BLaER1 (cell line): Measurements from ENCODE around the gene EDNRB.
"Not testable (repeated sequence)": the region's sequence is repeated elsewhere in the genome, so short reads cannot be mapped to it uniquely, and the experiment has no call there.

Experiments
- H3K27ac ChIP-seq: shearing (Covaris generic); formaldehyde crosslinking; 2 replicates; pipeline ENCODE4 v1.8.1; 2022
- H3K27me3 ChIP-seq: shearing (Covaris generic); formaldehyde crosslinking; 2 replicates; pipeline ENCODE4 v1.8.1; 2022
- H3K36me3 ChIP-seq: shearing (Covaris generic); formaldehyde crosslinking; 2 replicates; pipeline ENCODE4 v1.8.1; 2022
- H3K4me1 ChIP-seq: shearing (Covaris generic); formaldehyde crosslinking; 2 replicates; pipeline ENCODE4 v1.8.1; 2022
- H3K4me2 ChIP-seq: shearing (Covaris generic); formaldehyde crosslinking; 2 replicates; pipeline ENCODE4 v1.8.1; 2022
- H3K4me3 ChIP-seq: shearing (Covaris generic); formaldehyde crosslinking; 2 replicates; pipeline ENCODE4 v1.8.1; 2022
- H3K9ac ChIP-seq: shearing (Covaris generic); formaldehyde crosslinking; 2 replicates; pipeline ENCODE4 v1.8.1; 2022
- H3K9me3 ChIP-seq: shearing (Covaris generic); formaldehyde crosslinking; 2 replicates; pipeline ENCODE4 v1.8.1; 2022
- H4K20me1 ChIP-seq: shearing (Covaris generic); formaldehyde crosslinking; 2 replicates; pipeline ENCODE4 v1.8.1; 2022
- Cebpa-rat ChIP-seq: shearing (Covaris generic); IDR thresholded peaks from 2 replicates; pipeline ENCODE4 v1.8.1; 2022

Gene EDNRB

DNA sequence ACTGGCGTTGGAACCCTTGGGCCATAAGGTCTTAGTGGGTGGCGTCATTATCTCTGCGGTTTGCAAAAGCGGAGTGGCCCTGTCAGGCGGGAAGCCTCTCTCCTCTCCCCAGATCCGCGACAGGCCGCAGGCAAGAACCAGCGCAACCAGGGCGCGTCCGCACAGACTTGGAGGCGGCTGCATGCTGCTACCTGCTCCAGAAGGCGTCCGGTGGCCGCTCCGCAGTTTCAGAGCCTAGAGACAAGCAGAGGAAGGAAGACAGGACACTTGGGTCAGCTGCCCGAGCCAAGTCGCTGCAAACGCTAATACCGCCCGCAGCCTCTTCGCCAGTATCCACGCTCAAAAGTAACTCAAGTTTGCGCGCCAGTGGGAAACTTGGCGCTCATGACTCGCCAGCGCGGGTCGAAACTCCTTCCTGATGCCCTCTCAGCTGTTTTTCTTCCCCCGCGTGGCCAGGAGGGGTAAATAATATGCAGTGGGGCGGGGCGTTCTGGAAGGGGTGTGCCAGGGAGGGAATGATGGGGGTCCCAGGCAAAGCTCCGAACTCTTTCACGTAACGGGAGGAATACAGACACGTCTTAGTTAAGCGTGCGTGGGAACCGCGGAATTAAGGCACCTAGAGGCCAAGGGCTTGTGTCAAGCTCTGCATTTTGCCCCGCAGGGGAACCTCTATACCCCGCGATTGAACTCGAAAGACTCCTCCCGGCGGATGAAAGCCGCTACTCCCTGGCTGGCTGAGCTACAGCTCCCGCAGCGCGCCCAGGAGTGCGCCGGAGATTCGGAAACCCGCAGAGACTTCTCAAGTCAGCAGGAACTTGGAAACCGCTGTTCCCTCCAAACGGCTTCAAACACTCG is at the start of gene EDNRB:
TSS of gene EDNRB (minus strand) at position 441 of the 855 bp plus-strand sequence. CDS start at position 183, 258 bp downstream.
- no peak for TF ChIP-seq Cebpa-rat
- no peak within 1 kb of the TSS for H3K4me2 ChIP-seq
- no peak within 1 kb of the TSS for H3K9ac ChIP-seq
- H3K27ac ChIP-seq: no peak within 1 kb of the TSS
- no peaks in the 10 kb centered on the region for H3K4me1 ChIP-seq
- no peaks in the 10 kb centered on the region for H3K27me3 ChIP-seq
- no peak within 1 kb of the TSS for H3K4me3 ChIP-seq
- peaks cover 19% of the 10 kb centered on the region for H3K9me3 ChIP-seq
- no peaks in the 10 kb centered on the region for H3K36me3 ChIP-seq
- no peaks in the 10 kb centered on the region for H4K20me1 ChIP-seq

DNA sequence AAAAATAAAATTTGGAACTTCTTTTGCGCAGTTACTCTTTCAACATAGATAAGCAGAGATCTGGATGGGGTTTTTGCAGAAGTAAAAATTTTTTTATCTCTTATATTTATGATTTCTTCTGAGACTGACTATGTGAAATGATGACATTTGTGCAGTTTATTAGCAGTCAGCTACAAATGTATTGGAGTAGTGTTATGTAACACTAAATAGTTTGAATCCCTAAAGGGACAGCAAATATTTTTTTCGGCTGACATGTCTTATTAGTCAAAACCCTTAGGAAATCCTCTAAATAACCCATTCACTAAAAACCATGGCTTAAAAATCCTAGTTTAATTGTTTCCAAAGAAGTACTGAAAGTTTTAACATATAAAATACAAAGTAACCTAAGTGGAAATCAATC is 48.0 kb upstream of the EDNRB start:
- Histone ChIP-seq H3K9me3 (no peaks in the 10 kb centered on the region), H3K27me3 (no peaks in the 10 kb centered on the region), H3K27ac (no peak overlapping the region), H3K4me1 (no peaks in the 10 kb centered on the region), H4K20me1 (no peaks in the 10 kb centered on the region), H3K9ac (no peak overlapping the region), H3K4me2 (no peak overlapping the region), H3K36me3 (no peaks in the 10 kb centered on the region), H3K4me3 (no peak overlapping the region)
- no peak for TF ChIP-seq Cebpa-rat

DNA sequence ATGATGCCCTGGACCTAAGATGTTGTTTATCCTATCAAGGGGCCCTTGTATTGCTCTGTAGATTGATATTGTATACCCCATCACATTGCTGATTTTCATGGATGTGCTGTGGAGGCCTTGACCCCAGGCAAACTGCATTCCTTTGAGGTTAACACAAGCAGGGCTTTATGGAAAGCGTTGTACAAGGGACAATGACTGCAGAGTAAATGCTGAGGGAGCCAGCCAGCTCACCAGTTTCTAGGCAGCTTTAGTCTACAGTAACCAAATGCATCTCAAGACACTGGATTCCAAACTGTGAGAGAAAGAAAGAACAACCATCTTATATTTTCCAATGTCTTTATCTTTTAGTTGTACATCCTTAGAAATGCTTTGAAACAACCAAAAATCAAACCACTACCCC is 34.1 kb upstream of the EDNRB start:
- no peaks in the 10 kb centered on the region for H4K20me1 ChIP-seq
- H3K36me3 ChIP-seq: no peaks in the 10 kb centered on the region
- TF ChIP-seq Cebpa-rat: no peak
- H3K4me2 ChIP-seq: no peak overlapping the region
- H3K9me3 ChIP-seq: no peaks in the 10 kb centered on the region
- no peak overlapping the region for H3K9ac ChIP-seq
- H3K27ac ChIP-seq: no peak overlapping the region
- no peaks in the 10 kb centered on the region for H3K27me3 ChIP-seq
- H3K4me1 ChIP-seq: no peaks in the 10 kb centered on the region
- no peak overlapping the region for H3K4me3 ChIP-seq

DNA sequence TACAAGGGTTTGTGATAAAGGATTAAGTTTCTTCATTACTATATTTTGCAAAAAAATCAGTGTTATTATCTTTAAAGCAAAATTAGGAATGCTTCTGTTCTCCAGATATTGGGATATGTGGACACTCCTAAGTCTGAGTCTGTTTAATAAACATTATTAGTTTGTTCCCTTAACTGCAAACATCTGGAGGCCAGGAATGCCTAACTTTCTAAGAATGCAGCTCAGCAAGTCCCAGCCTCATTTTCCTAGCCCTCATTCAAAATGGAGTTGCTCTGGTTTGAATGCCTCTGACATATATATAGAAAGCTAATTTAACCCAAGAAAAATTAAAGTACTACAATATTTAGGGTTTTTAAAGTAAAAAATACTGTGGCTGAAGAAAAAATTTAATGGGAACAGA is 33.6 kb upstream of the EDNRB start:
- Histone ChIP-seq H3K27ac (no peak overlapping the region), H3K4me1 (no peaks in the 10 kb centered on the region), H4K20me1 (no peaks in the 10 kb centered on the region), H3K9me3 (no peaks in the 10 kb centered on the region), H3K9ac (no peak overlapping the region), H3K36me3 (no peaks in the 10 kb centered on the region), H3K4me2 (no peak overlapping the region), H3K27me3 (no peaks in the 10 kb centered on the region), H3K4me3 (no peak overlapping the region)
- TF ChIP-seq Cebpa-rat: no peak

DNA sequence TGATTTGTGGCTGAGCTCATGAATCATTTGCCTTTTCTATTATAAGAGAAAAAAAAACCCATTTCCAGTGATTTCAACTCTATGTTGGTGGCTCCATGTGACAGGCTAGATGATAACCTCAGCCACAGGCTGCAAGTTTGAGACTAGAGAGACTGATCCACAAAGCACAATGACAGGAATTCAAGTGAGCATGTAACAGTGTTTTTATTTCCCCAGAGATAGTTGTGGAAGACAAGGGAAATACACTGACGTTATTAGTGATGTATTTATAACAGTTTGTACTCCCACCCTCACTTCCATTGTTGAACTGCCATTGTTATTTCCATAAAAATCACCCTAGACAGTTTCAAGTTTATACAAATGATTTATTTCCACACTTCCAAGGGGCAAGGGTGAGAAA is 27.9 kb upstream of the EDNRB start:
- TF ChIP-seq Cebpa-rat: no peak

DNA sequence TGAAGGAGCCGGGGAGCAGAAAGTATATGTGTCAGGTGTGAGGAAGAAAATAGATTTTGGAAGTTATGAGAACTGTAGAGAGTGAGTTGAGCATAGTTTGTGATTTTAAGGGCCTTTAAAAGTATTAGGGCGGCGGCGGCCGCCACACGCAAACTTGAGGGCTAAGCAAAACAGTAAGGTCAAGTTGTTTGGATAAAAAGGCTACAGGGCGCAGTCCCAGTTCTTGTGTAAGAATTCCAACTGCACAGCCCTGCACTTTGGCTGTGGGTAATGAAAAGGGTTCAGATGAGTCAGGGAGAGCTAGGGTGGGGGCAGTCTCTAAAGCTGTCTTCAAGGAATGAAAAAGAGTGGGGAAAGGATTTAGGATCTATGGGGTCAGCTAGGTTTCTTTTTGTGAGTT is 16.4 kb upstream of the EDNRB start:
- not testable (repeated sequence) for H3K4me2 ChIP-seq, H3K9me3 ChIP-seq, H3K27me3 ChIP-seq, H3K4me3 ChIP-seq, H3K9ac ChIP-seq, H3K27ac ChIP-seq, H3K4me1 ChIP-seq, H3K36me3 ChIP-seq, H4K20me1 ChIP-seq

More for the DNA sequence above, 27.9 kb upstream of the EDNRB start:
- H3K9ac ChIP-seq: no peak overlapping the region
- H3K27ac ChIP-seq: no peak overlapping the region
- H3K9me3 ChIP-seq: no peaks in the 10 kb centered on the region
- peak overlapping the region; percentile 28; the same call in 1 of the 2 replicates for H3K4me2 ChIP-seq
- no peaks in the 10 kb centered on the region for H4K20me1 ChIP-seq
- no peak overlapping the region for H3K4me3 ChIP-seq
- H3K27me3 ChIP-seq: no peaks in the 10 kb centered on the region
- H3K4me1 ChIP-seq: peaks cover 12% of the 10 kb centered on the region
- H3K36me3 ChIP-seq: no peaks in the 10 kb centered on the region

DNA sequence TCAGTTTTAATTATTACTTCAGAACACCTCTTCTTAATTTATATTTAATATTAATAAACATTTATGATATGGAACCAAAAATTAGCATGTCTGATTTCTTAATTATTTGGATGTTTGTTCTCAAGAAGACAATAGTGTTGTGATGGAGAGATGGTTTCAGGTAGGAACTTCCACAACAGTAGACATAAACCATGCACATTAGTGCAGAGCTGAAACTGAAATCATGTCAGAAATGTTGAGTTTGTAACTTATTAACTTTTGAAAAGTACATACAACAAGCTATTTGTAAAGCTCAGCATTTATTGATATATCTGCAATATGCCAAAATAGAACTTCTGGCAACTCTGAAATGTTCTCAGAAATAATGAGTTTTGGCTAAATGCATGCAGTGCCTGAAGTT is 11.8 kb upstream of the EDNRB start:
- Histone ChIP-seq H3K4me1 (peaks cover 12% of the 10 kb centered on the region; the same call in 1 of the 2 replicates), H3K4me3 (no peak overlapping the region), H3K27me3 (no peaks in the 10 kb centered on the region), H3K27ac (no peak overlapping the region), H3K9me3 (no peaks in the 10 kb centered on the region), H3K4me2 (no peak overlapping the region), H3K36me3 (no peaks in the 10 kb centered on the region), H3K9ac (no peak overlapping the region), H4K20me1 (no peaks in the 10 kb centered on the region)
- TF ChIP-seq Cebpa-rat: no peak

DNA sequence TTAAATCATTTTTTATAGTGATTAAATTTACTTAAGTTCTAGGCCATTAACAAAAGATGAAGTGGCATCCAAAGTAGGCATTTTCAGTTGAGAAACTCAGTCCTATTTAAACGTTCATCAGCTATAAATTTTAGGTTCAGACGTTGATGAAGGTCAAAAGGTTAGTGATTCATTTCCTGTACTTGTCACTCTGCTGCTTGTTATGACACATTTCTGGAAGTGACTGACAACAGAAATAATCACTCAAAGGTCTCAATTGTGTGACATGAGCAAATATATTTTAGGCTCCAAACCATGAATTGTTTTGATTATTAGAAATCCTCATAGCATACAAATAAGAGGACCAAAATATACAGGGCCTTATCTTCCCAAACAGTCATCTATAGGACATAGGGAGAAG is 10.3 kb upstream of the EDNRB start:
- Histone ChIP-seq H3K4me3 (no peak overlapping the region), H4K20me1 (no peaks in the 10 kb centered on the region), H3K9me3 (no peaks in the 10 kb centered on the region), H3K27ac (no peak overlapping the region), H3K27me3 (no peaks in the 10 kb centered on the region), H3K36me3 (no peaks in the 10 kb centered on the region), H3K9ac (no peak overlapping the region), H3K4me1 (peaks cover 12% of the 10 kb centered on the region; the same call in 1 of the 2 replicates), H3K4me2 (peak overlapping the region; percentile 2; the same call in 1 of the 2 replicates)
- no peak for TF ChIP-seq Cebpa-rat

DNA sequence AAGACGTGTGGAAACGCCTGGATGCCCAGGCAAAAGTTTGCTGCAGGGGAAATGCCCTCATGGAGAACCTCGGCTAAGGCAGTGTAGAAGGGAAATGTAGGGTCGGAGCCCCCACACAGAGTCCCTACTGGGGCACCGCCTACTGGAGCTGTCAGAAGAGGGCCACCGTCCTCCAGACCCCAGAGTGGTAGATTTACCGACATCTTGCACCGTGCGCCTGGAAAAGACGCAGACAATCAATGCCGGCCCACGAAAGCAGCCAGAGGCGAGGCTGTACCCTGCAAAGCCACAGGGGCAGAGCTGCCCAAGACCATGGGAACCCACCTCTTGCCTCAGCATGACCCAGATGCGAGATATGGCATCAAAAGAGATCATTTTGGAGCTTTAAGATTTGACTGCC is 7.0 kb upstream of the EDNRB start:
- TF ChIP-seq Cebpa-rat: no peak
- no peaks in the 10 kb centered on the region for H3K27me3 ChIP-seq
- H3K27ac ChIP-seq: no peak overlapping the region
- H3K4me2 ChIP-seq: no peak overlapping the region
- peaks cover 12% of the 10 kb centered on the region; the same call in 1 of the 2 replicates for H3K4me1 ChIP-seq
- H3K9ac ChIP-seq: no peak overlapping the region
- H3K9me3 ChIP-seq: no peaks in the 10 kb centered on the region
- H3K4me3 ChIP-seq: no peak overlapping the region
- H3K36me3 ChIP-seq: no peaks in the 10 kb centered on the region
- H4K20me1 ChIP-seq: no peaks in the 10 kb centered on the region

DNA sequence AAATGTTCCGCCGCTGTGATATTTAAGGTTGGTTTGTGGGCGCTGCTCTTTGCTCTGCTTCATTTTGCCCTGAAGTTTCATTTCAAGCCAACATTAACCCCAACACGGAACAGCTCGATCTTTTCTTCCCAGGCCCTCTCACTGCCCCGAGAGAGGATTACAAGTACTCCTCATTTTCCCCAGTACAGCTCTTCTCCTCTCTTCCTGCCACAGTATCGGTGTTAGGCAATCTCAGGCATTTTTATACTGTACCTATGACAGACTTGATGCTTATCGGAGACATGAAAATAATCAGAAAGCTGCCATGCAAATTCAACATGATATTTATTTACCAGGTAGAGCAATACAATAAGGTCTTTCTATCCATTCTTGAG is 1.3 kb upstream of the EDNRB start:
- H3K4me1 ChIP-seq: no peaks in the 10 kb centered on the region
- no peak for TF ChIP-seq Cebpa-rat
- no peak overlapping the region for H3K9ac ChIP-seq
- no peak overlapping the region for H3K27ac ChIP-seq
- H4K20me1 ChIP-seq: no peaks in the 10 kb centered on the region
- no peak overlapping the region for H3K4me2 ChIP-seq
- H3K36me3 ChIP-seq: no peaks in the 10 kb centered on the region
- H3K4me3 ChIP-seq: no peak overlapping the region
- no peaks in the 10 kb centered on the region for H3K27me3 ChIP-seq
- H3K9me3 ChIP-seq: peaks cover 19% of the 10 kb centered on the region
